ENCODE results near the gene GLT8D1.

Gene GLT8D1

DNA sequence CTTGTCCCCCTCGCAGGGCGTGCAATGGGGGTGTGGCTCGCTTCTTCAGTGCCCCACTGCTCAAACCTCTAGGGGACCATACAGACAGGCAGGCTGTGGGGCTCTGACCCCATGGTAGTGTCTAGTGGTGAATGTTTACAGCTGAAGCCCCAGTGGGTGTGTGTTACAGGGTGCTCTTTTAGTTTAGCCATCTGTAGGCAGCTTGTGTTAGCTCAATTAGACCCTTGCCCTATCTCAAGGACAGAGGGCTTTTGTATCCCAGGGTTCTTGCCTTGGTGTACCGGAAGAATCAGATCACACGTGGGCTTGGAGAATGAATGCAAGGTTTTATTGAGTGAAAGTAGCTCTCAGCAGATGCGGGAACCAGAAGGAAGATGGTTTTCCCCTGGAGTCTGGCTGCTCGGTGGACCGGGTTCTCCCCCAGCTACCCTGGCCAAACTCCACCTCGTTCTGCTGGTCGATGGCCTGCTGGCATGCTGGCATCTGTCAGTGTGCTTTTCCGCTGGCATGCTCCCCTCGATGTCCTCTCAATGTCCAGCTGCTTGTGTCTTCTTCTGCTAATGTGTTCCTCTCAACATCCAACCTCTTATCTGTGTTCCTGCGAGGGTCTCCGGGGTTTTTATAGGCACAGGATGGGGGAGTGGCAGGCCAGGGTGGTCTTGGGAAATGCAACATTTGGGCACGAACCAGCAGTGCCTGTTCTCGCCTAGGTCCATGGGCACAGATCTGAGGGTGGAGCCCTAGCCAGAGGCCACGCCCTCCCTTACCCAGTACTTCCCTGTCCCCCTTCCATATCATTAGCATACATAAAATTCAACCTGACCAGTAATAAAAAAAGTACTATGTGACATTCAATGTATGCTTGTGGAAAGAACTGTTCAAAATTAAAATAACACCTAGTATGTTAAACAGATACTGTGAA, 7.0 kb upstream of the GLT8D1 start:
- DNase-seq, result no peak

DNA sequence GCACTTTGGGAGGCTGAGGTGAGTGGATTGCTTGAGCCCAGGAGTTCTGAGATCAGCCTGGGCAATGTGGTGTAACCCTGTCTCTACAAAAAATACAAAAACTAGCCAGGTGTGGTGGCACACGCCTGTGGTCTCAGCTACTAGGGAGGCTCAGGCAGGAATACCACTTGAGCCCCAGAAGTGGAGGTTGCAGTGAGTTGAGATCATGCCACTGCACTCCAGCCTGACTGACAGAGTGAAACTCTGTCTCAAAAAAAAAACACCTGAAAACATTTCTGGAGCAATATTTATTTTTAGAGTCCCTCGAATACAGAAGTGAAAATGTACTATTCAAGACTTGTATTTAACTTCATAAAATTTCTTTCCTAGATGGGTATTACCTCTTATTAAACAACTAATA, 4.9 kb upstream of the GLT8D1 start:
- no peak for DNase-seq

- no peak for DNase-seq
These were observed 2.0 kb upstream of the GLT8D1 start for GRCh38 chr3:52707585-52707984.

DNA sequence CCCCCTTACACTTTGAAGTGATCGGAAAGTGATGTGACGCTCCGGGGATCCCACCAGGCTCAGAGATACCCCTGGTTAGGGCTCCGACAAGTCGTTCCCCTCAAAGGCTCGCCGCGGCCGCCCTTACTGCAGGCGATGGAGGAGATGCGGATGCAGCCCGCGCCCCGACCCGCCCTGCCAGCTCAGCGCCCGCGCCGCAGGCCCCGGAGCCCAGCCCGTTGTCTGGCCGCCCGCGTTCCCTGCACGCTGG, 228 bp downstream of the GLT8D1 start:
- no peak for DNase-seq

GRCh38 chr3:52704611-52705437, 767 bp downstream of the GLT8D1 start:
- no peak for DNase-seq

- peak; percentile 38 for DNase-seq
These were observed 2.2 kb downstream of the GLT8D1 start for GRCh38 chr3:52703341-52703740.

DNA sequence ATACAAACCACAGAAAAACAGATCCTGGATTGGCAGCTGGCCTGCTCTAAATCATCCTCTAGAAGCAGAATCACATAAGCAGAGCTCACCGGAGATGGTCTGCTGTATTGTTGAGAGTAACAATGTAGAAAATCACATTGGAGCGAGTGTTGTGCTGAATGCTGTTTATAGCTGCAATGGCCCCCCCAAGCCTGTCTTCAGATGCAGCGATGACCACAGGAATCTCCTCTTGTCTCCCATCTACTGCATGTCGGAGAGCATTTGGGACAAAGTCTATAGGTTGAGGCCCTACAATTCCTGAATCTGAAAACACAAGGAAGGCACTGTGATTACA, 8.0 kb downstream of the GLT8D1 start:
- DNase-seq, result no peak

DNA sequence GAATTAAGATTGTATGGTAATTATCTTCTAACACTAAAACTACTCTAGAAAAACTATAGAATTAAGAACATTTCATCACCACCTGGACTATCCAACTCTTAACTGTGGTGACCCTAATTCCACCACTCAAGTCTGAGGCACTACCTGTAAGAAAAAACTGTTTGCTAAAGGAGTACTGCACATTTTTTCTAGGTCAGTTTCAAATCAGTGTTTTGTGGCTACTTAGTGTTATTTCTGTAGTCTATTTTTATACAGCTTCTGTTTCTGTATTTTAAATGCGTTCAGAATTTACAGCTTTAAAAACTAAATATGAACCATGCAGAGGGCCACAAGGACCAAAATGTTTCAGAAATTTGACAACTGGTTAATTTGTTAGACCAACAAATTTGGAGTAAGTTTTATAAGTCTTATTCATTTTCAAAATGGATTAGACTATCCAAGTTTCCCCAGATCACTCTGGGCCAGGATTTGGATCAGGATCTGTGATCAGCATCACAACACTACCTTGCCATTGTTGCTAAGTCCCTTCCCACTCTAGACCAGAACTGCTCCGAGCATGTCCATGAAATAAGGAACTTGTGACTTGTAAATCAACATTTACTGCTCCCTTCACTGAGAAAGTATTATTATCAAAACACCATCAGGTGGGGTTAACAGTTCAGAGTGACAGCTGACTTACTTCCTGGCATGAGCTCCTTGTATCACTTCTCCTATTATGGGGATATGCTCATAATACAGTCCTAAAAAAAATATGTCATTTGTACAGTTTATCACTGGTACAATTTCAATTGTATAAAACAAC, 8.6 kb downstream of the GLT8D1 start:
- DNase-seq, result no peak

- no peak for DNase-seq
These were observed 9.6 kb downstream of the GLT8D1 start for GRCh38 chr3:52695798-52696671.

DNA sequence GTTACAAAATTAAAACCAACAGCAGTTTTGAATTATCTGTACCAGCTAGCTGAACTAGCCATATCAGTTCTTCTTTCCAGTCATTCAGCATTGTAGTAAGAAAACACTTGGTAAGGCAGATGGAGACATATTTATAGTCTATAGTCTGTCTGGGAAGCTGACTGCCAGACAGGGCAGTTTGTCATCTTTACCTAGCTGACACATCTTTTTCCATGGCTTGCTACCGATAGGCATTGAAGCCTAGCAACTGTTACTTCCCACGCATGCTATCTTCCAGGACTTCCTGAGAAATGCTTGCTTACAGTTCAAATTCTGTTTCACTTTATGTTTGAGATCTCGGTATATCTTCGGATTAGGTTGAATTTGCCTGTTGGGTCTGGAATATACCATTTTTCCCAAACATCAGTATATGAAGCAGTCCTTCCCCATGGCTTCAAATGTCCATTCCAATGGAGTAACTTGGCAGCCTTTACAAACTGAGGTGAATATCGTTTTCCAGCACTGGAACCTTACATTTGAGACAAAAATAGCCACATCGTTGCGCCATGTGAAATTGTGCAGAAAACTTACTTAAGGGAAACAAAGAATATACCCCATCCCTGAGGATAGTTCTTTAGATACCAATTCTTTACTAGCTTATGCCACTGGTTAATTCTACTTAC, 10.9 kb downstream of the GLT8D1 start:
- DNase-seq, result no peak

DNA sequence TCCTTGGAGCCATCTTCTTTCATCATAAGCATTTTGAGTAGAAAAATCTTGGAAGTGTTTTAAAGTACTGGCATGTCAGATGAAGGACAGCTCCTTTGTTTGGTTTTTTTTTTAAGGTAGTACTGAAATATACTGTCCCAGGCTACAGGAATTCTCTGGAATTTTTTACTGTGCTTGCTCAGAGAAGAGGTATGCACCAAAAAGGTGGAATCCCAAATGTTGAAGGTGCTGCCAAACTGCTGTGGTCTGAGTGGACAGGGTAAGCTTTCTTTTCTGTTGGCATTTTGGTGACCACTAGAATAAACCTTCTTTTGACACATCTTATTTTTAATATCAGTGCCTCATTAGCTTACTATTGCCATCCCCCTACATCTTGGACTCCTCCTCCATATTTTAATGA, 12.5 kb downstream of the GLT8D1 start:
- no peak for DNase-seq

DNA sequence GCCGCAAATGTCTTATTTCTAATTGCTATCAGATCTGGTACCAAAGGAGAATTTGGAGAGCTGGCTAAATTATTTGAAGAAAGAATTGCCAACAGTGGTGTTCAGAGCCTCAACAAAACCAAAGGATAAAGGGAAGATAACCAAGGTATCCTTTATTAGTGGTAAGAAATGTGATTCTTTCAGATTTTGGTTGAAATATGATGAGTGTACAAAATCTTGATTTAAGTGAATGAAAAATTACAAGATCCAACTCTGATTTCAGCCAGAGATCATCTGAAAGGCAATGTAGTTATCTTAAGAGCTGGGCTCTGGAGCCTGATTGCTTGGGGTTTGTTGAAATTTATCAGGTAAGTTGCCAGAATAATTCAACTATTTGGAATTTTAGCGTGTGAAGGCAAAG, 15.0 kb downstream of the GLT8D1 start:
- DNase-seq, result no peak

DNA sequence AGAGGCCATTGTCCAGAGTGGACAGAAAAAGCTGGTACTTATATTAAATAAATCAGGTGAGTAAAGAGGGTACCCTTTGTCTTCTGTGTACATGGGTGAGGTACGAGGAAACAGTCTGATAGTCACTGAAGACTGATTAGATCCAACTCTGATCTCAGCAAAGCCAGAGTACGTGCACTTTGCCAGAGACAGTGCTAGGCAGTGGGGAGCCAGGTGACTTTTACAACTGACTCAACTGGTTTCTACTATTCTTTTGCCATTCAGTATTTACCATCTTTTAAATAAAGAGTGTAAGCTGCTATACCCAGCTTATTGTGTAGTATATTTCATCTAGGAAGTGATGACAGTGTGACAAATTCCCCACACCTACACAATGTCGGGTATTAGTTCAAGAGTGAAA, 16.4 kb downstream of the GLT8D1 start:
- DNase-seq, result no peak

- DNase-seq, result no peak
These were observed 17.3 kb downstream of the GLT8D1 start for GRCh38 chr3:52688266-52688665.

GRCh38 chr3:52685709-52686691, 19.6 kb downstream of the GLT8D1 start, which contains the start of the genes GNL3 and PBRM1:
Gene GNL3, plus strand, starts transcription at chr3:52686032. Its CDS starts 61 bp downstream, at chr3:52686093.
Gene PBRM1, minus strand, starts transcription at chr3:52685913.
- DNase-seq, result peak; percentile 79

- peak; percentile 49 for DNase-seq
These were observed 20.3 kb downstream of the GLT8D1 start for GRCh38 chr3:52685285-52685708.

DNA sequence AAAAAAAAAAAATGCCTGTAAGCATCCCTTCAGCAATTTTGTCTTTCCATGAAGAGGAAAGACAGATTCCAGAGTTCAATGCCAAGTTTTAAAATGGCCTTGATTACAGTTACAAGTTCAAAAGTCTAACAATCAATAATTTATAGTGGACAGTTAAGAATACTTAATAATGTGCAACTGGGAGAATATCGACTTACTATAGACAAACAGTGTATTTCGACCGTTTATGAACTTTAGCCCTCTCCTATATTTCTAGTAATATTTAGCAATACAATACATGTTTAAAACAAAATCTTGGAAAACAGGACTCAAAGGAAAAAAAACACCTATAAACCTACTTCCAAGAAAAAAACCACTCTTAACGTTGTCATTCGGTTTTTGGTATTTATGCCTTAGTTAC, 21.4 kb downstream of the GLT8D1 start:
- no peak for DNase-seq

DNA sequence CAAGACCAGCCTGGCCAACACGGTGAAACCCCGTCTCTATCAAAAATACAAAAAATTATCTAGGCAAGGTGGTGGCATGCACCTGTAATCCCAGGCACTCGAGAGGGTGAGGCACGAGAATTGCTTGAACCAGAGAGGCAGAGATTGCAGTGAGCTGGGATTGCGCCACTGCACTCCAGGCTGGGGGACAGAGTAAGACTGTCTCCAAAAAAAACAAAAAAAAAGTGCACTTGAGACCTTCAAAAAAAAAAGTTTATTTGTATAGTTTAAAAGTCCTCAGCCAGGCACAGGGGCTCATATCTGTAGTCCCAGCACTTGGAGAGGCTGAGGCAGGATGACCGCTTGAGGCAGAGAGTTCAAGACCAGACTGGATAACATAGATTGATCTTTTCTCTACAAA, 22.0 kb downstream of the GLT8D1 start:
- DNase-seq, result no peak

DNA sequence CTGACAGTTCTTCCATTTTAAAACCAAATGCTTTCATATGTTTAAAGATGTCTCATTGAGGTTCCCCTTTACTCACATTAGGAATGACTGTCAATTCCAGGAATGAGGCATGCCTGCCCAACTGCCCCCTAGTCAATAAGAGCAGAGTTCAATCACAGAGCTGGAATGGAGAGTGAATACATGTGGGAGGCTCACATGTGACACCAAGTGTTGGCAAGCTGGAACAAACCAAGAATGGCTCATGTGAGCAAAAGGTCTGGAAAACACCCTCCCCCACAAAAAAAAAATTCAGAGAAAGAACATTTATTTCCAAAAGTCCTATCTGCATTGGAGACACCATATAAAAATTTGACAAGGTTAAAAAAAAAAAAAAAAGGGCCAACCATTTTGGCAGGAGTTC, 23.6 kb downstream of the GLT8D1 start:
- DNase-seq, result peak; percentile 39

DNA sequence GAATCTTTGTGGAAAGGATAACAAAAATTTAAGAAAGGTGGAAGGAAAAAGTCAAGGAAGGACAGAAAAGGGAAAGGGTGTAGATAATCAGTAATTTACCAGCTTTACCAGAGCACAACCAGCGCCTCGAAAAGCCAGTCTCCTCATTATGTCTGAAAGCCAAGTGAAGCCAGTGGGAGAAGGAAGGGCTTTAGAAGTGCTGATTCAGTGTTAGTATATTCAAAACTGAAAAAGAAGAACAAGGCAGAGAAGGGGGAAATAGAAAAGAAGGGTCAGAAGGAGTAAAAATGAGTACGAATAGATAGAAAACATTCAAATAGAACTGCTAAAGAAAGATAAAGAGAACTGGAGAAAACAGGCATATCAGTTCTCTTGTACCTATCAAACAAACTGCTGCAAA, 24.0 kb downstream of the GLT8D1 start:
- no peak for DNase-seq

GRCh38 chr3:52679811-52680210, 25.8 kb downstream of the GLT8D1 start:
- no peak for DNase-seq
